ENCODE results near the gene SLAMF7.

Gene SLAMF7

DNA sequence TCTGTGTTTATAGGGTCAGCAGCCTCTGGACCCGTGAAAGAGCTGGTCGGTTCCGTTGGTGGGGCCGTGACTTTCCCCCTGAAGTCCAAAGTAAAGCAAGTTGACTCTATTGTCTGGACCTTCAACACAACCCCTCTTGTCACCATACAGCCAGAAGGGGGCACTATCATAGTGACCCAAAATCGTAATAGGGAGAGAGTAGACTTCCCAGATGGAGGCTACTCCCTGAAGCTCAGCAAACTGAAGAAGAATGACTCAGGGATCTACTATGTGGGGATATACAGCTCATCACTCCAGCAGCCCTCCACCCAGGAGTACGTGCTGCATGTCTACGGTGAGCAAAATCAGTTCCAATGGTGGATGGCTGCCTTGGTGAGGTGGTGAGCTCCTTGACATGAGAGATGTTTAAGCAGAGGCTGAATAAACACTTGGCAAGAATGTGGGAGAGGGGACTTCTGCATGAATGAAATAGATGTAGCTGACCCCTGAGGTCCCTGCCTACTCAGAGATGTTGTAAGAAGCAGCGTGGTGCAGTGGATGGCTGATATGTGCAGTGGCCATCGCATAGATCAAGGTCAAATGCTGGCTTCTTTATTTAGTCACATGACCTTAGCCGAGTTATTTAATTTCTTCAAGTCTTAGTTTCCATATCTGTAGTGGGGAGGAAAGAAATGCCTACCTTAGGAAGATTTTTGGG is 9.3 kb downstream of the SLAMF7 start:
- Histone ChIP-seq H3K36me3 (ENCODE audit: control insufficient read depth, insufficient read depth, low read length, severe bottlenecking) (no peaks in the 10 kb centered on the region), H3K4me3 (ENCODE audit: low read length) (no peak overlapping the region), H3K9ac (ENCODE audit: low read length) (no peak overlapping the region), H3K27me3 (replicated peaks; ENCODE audit: control insufficient read depth, insufficient read depth, low read length) (peaks cover 12% of the 10 kb centered on the region), H3K4me1 (ENCODE audit: control insufficient read depth, insufficient read depth, low read length) (no peaks in the 10 kb centered on the region), H3K9me3 (ENCODE audit: control insufficient read depth, low read length) (no peaks in the 10 kb centered on the region)
- no peak for DNase-seq (ENCODE audit: low read depth)

DNA sequence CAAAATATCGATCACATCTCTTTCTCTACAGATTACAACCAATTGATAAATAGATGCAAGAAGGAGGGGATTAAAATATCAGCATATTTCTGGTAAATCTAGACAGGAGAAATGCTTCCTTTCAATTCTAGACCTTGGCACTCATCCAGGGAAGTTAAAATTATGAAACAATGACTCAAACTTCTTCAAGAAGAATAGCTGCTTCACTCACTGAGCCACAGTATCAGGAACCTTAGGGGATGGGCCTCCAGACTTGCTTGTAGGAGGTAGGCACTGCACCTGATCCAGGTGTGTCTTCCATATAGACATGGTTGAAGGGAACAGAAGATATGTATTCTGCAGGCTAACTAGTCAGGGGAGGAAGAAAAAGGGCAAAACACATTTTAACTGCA is 9.8 kb downstream of the SLAMF7 start:
- no peak for DNase-seq (ENCODE audit: low read depth)
- Histone ChIP-seq H3K36me3 (ENCODE audit: control insufficient read depth, insufficient read depth, low read length, severe bottlenecking) (no peaks in the 10 kb centered on the region), H3K9ac (ENCODE audit: low read length) (no peak overlapping the region)

DNA sequence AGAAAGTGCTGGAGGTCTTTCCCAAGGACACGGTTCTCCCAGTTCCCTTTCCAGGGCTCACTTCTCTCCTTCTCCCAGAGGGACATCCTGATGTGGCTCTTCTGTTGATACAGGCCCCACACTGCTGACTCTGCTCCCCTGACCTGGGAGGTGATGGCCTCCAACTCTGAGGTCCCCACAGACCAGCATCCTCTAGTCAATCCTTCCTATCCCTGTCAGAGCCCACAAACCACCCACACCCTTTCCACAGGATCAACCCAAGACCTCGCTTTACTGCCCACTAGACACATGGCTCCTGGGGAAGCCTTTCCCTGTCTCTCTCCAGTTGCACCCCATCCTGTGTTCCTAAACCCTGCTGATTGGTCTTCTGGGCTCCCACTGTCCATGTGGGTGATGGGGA is 11.6 kb downstream of the SLAMF7 start:
- H3K4me1 ChIP-seq (ENCODE audit: control insufficient read depth, insufficient read depth, low read length) = no peaks in the 10 kb centered on the region
- H3K9me3 ChIP-seq (ENCODE audit: control insufficient read depth, low read length) = no peaks in the 10 kb centered on the region
- peaks cover 12% of the 10 kb centered on the region for H3K27me3 ChIP-seq (replicated peaks; ENCODE audit: control insufficient read depth, insufficient read depth, low read length)
- no peak overlapping the region for H3K4me3 ChIP-seq (ENCODE audit: low read length)
- no peak for DNase-seq (ENCODE audit: low read depth)
- H3K36me3 ChIP-seq (ENCODE audit: control insufficient read depth, insufficient read depth, low read length, severe bottlenecking) = no peaks in the 10 kb centered on the region
- no peak overlapping the region for H3K9ac ChIP-seq (ENCODE audit: low read length)

More for the DNA sequence above, 9.8 kb downstream of the SLAMF7 start:
- H3K4me1 ChIP-seq (ENCODE audit: control insufficient read depth, insufficient read depth, low read length) = no peaks in the 10 kb centered on the region
- H3K9me3 ChIP-seq (ENCODE audit: control insufficient read depth, low read length) = no peaks in the 10 kb centered on the region
- H3K4me3 ChIP-seq (ENCODE audit: low read length) = no peak overlapping the region
- H3K27me3 ChIP-seq (replicated peaks; ENCODE audit: control insufficient read depth, insufficient read depth, low read length) = peaks cover 12% of the 10 kb centered on the region

DNA sequence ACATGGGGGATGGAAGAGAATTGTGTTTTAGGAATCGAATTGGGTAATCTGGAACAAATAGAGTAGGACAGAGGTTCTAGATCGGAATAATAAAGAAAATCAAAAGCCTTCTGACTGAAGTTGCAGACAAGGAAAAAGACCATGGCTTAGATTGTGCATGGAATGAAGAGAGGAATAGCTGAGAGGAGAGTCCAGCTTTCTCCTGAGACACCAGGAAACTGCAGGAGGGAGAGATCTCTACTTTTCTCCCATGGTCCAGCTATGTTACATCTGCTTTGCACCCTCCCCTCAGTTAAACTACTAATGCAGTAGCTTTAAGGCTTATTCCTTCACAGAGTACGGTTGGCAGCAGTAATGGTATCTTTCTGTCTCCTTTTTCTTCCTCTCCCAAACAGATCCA is 13.4 kb downstream of the SLAMF7 start:
- no peak for DNase-seq (ENCODE audit: low read depth)
- H3K4me3 ChIP-seq (ENCODE audit: low read length) = no peak overlapping the region
- H3K4me1 ChIP-seq (ENCODE audit: control insufficient read depth, insufficient read depth, low read length) = no peaks in the 10 kb centered on the region
- H3K27me3 ChIP-seq (replicated peaks; ENCODE audit: control insufficient read depth, insufficient read depth, low read length) = peaks cover 4% of the 10 kb centered on the region
- no peaks in the 10 kb centered on the region for H3K36me3 ChIP-seq (ENCODE audit: control insufficient read depth, insufficient read depth, low read length, severe bottlenecking)
- H3K9ac ChIP-seq (ENCODE audit: low read length) = no peak overlapping the region
- no peaks in the 10 kb centered on the region for H3K9me3 ChIP-seq (ENCODE audit: control insufficient read depth, low read length)

DNA sequence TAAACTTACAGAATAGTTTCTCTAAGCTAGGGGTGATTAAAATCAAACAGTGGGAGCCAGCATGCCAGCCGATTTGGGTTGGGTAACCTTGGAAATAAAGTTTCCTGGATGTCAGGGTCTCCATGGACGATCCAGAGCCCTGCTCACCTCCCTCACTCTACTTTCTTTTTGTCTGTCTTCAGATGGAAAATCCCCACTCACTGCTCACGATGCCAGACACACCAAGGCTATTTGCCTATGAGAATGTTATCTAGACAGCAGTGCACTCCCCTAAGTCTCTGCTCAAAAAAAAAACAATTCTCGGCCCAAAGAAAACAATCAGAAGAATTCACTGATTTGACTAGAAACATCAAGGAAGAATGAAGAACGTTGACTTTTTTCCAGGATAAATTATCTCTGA is 13.9 kb downstream of the SLAMF7 start:
- no peak for DNase-seq (ENCODE audit: low read depth)
- Histone ChIP-seq H3K4me1 (ENCODE audit: control insufficient read depth, insufficient read depth, low read length) (no peaks in the 10 kb centered on the region), H3K9me3 (ENCODE audit: control insufficient read depth, low read length) (no peaks in the 10 kb centered on the region), H3K36me3 (ENCODE audit: control insufficient read depth, insufficient read depth, low read length, severe bottlenecking) (no peaks in the 10 kb centered on the region), H3K9ac (ENCODE audit: low read length) (no peak overlapping the region), H3K27me3 (replicated peaks; ENCODE audit: control insufficient read depth, insufficient read depth, low read length) (peaks cover 4% of the 10 kb centered on the region), H3K4me3 (ENCODE audit: low read length) (no peak overlapping the region)

DNA sequence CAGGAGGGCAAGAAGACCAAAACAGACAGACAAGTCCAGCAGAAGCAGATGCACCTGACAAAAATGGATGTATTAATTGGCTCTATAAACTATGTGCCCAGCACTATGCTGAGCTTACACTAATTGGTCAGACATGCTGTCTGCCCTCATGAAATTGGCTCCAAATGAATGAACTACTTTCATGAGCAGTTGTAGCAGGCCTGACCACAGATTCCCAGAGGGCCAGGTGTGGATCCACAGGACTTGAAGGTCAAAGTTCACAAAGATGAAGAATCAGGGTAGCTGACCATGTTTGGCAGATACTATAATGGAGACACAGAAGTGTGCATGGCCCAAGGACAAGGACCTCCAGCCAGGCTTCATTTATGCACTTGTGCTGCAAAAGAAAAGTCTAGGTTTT is 14.5 kb downstream of the SLAMF7 start:
- Histone ChIP-seq H3K27me3 (replicated peaks; ENCODE audit: control insufficient read depth, insufficient read depth, low read length) (peaks cover 4% of the 10 kb centered on the region), H3K36me3 (ENCODE audit: control insufficient read depth, insufficient read depth, low read length, severe bottlenecking) (no peaks in the 10 kb centered on the region), H3K9ac (ENCODE audit: low read length) (no peak overlapping the region), H3K4me3 (ENCODE audit: low read length) (no peak overlapping the region), H3K4me1 (ENCODE audit: control insufficient read depth, insufficient read depth, low read length) (no peaks in the 10 kb centered on the region), H3K9me3 (ENCODE audit: control insufficient read depth, low read length) (no peaks in the 10 kb centered on the region)
- no peak for DNase-seq (ENCODE audit: low read depth)

DNA sequence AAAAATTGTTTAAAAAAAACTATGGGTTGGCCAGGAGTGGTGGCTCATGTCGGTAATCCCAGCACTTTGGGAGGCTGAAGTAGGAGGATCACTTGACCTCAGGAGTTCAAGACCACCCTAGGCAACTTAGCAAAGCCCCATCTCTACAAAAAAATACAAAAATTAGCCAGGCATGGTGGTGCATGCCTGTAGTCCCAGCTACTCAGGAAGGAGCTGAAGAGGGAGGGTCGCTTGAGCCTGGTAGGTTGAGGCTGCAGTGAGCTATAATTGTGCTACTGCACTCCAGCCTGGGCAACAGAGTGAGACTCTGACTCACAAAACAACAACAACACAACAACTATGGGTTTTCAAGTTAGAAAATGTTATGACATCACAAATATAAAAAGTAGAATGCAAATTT is 16.4 kb downstream of the SLAMF7 start:
- no peak overlapping the region for H3K9ac ChIP-seq (ENCODE audit: low read length)
- H3K27me3 ChIP-seq (replicated peaks; ENCODE audit: control insufficient read depth, insufficient read depth, low read length) = peaks cover 4% of the 10 kb centered on the region
- no peak for DNase-seq (ENCODE audit: low read depth)
- no peaks in the 10 kb centered on the region for H3K36me3 ChIP-seq (ENCODE audit: control insufficient read depth, insufficient read depth, low read length, severe bottlenecking)
- H3K4me3 ChIP-seq (ENCODE audit: low read length) = no peak overlapping the region
- H3K9me3 ChIP-seq (ENCODE audit: control insufficient read depth, low read length) = no peaks in the 10 kb centered on the region
- no peaks in the 10 kb centered on the region for H3K4me1 ChIP-seq (ENCODE audit: control insufficient read depth, insufficient read depth, low read length)

DNA sequence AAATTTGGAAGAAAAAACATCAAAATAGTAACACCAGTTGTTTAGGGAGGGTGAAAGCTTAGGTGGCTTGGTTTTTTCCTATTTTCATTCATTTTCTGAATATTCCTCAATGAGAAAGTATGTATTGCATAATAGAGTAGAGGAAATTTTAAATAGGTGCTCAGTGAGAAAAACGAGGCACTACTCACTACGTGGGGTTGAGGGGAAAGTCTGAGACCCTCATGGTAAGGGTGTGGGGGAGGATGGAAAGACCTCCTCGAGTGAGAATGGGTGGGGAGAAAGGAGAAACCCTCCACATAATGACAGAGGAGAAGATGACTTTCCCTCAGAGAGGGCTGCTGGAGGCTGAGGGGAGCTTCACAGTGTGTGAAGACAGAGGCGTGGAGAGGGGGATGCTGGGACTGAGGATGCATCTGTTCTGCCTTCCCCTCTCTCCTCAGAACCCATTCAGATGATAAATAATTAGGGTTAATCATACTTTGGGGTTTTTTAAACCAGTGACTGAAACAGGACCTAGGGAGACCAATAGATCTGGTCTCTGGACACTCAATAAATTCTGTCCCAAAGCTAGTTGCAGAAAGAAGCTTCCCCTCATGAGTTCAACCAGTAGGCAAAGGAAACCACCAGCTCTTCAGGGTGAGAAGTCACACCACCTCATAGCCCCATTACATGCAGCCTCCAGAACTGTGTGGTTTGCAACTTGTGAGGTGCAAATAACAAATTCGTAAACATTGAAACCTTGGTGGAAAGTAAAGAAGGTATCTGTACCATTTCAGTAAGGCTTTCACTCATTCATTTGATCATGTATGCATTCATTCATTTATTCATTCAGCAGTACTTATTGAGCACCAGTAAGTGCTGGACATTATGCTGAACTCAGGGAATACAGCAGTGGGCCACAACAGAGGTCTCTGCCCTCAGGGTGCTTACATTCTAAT is 17.1 kb downstream of the SLAMF7 start:
- Histone ChIP-seq H3K9me3 (ENCODE audit: control insufficient read depth, low read length) (no peaks in the 10 kb centered on the region), H3K4me3 (ENCODE audit: low read length) (no peak overlapping the region), H3K36me3 (ENCODE audit: control insufficient read depth, insufficient read depth, low read length, severe bottlenecking) (no peaks in the 10 kb centered on the region), H3K27me3 (replicated peaks; ENCODE audit: control insufficient read depth, insufficient read depth, low read length) (no peaks in the 10 kb centered on the region), H3K4me1 (ENCODE audit: control insufficient read depth, insufficient read depth, low read length) (no peaks in the 10 kb centered on the region), H3K9ac (ENCODE audit: low read length) (no peak overlapping the region)
- DNase-seq (ENCODE audit: low read depth) = no peak

DNA sequence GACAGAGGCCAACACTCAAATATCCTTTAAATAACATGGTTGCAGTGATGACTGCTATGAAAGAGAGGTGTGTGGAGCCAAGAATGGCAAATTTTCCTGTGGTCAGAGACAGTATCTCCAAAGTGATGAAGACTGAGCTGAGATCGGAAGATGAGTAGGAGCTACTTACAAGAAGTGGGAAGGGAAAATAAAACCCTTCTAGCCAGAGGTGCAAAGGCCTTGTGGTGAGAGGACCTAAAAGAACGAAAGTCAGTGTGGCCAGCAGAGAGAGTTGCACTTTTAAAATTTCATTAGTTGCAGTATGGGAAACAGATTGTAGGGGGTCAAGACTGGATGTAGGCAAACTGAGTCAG is 17.8 kb downstream of the SLAMF7 start:
- no peak overlapping the region for H3K4me3 ChIP-seq (ENCODE audit: low read length)
- DNase-seq (ENCODE audit: low read depth) = no peak
- no peaks in the 10 kb centered on the region for H3K27me3 ChIP-seq (replicated peaks; ENCODE audit: control insufficient read depth, insufficient read depth, low read length)
- H3K36me3 ChIP-seq (ENCODE audit: control insufficient read depth, insufficient read depth, low read length, severe bottlenecking) = no peaks in the 10 kb centered on the region
- H3K9ac ChIP-seq (ENCODE audit: low read length) = no peak overlapping the region
- no peaks in the 10 kb centered on the region for H3K4me1 ChIP-seq (ENCODE audit: control insufficient read depth, insufficient read depth, low read length)
- no peaks in the 10 kb centered on the region for H3K9me3 ChIP-seq (ENCODE audit: control insufficient read depth, low read length)

DNA sequence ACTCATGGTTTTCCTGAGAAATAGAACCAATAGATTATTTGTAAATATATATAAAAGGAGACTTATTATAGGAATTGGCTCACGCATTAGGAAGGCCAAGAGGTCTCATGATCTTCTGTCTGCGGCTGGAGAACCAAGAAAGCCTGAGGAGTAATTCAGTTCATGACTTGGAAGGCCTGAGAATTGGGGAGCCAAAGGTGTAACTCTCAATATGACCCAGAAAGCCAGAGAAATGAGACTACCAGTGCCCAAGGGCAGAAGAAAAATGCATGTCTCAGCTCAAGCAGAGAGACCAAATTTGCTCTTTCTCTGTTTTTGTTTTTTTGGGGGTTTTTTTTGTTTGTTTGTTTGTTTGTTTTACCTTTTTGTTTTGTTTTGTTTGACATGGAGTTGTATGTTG is 19.5 kb downstream of the SLAMF7 start:
- Histone ChIP-seq H3K9ac (ENCODE audit: low read length) (no peak overlapping the region), H3K27me3 (replicated peaks; ENCODE audit: control insufficient read depth, insufficient read depth, low read length) (no peaks in the 10 kb centered on the region)

DNA sequence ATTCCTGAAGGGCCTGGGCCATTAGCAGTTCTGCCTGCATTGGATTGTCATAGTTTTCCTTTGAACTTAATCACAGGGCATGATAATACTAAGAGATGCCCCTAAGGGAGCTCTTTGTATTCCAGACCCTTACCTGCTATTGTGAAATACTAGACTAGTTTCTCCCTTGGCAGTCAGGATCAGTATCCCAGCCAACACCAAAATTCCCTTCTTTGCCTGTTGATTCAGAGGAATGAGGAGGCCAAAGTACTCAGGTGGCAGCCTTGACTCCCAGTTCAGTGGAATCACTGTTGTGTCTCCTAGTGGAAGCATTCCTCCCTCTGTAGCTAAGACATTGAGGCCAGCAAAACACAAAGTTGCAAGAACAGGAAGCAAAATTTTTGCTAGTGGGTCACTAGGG is 20.7 kb downstream of the SLAMF7 start:
- DNase-seq (ENCODE audit: low read depth) = no peak
- no peak overlapping the region for H3K4me3 ChIP-seq (ENCODE audit: low read length)
- H3K27me3 ChIP-seq (replicated peaks; ENCODE audit: control insufficient read depth, insufficient read depth, low read length) = no peaks in the 10 kb centered on the region
- H3K9ac ChIP-seq (ENCODE audit: low read length) = no peak overlapping the region
- H3K4me1 ChIP-seq (ENCODE audit: control insufficient read depth, insufficient read depth, low read length) = no peaks in the 10 kb centered on the region
- H3K9me3 ChIP-seq (ENCODE audit: control insufficient read depth, low read length) = no peaks in the 10 kb centered on the region
- no peaks in the 10 kb centered on the region for H3K36me3 ChIP-seq (ENCODE audit: control insufficient read depth, insufficient read depth, low read length, severe bottlenecking)

More for the DNA sequence above, 19.5 kb downstream of the SLAMF7 start:
- no peak for DNase-seq (ENCODE audit: low read depth)
- Histone ChIP-seq H3K4me1 (ENCODE audit: control insufficient read depth, insufficient read depth, low read length) (no peaks in the 10 kb centered on the region), H3K9me3 (ENCODE audit: control insufficient read depth, low read length) (no peaks in the 10 kb centered on the region), H3K4me3 (ENCODE audit: low read length) (no peak overlapping the region), H3K36me3 (ENCODE audit: control insufficient read depth, insufficient read depth, low read length, severe bottlenecking) (no peaks in the 10 kb centered on the region)

All from adipocyte (in vitro differentiated cells).